Activated CD8-positive, alpha-beta memory T cell treated with anti-CD3 and anti-CD28 coated beads, Interleukin-2, amount 50 U/mL, for 4 hours (primary cell): ENCODE measurements around the gene MRPL43.
"Not testable (repeated sequence)": the region's sequence is repeated elsewhere in the genome, so short reads cannot be mapped to it uniquely, and the experiment has no call there.

Source experiments
- DNase-seq: peaks from one replicate; pipeline ENCODE4 v3.0.0-alpha.2; 2020

Gene MRPL43

GRCh38 chr10:100986952-100987684 is at the start of gene MRPL43, which contains the start of gene TWNK:
Gene MRPL43 (minus strand): TSS chr10:100987497. CDS start chr10:100987443, 54 bp downstream.
Gene TWNK (plus strand): TSS chr10:100987543. CDS start chr10:100988211, 668 bp downstream.
- DNase-seq, result peak; percentile 84

DNA sequence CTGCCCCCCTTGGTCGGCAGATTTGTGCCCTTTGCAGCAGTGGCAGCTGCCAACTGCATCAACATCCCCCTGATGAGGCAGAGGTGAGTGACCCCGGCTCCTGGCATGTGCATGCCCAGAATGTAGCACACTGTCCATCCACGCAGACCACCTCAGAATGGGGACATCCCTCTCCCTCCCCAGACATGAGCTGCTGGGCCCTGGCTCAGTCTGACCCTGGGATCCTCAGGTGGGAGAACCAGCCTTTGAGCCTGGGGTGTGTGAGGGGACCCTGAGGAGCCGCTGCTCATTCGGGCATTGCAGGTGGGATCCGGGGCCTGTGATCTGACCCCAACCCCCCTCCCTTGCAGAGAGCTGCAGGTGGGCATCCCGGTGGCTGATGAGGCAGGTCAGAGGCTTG is 49.4 kb upstream of the MRPL43 start:
- no peak for DNase-seq

DNA sequence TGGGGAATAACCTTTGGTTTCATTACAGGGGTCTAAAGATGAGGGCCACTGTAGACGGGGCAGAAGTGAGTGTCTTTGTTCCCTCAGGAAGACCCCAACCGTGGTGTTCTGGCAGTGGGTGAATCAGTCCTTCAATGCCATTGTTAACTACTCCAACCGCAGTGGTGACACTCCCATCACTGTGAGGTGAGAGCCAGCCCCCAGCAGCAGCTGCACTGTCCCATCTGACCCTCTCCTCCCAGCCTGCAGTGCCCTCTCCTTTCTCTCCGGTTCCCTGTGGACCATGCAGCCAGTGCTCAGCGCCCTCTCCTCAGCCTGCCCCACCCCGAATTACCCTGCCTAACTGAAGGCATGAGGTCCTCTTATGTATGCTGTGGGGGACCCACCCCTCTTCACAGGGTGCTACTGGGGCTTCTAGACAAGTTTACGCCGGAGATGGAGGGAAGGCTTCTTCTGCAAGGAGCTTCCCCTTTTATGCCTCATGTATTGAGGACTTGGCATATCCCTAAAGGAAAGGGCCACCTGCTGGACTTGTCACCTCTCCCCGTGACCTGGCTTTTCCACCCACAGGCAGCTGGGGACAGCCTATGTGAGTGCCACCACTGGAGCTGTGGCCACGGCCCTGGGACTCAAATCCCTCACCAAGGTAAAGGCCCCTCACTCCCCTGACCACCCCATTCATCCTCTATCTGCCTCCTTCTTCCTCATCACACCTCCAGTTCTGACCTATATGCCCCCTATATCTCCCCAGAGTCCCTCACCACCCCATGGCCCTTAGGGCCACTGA is 48.8 kb upstream of the MRPL43 start:
- no peak for DNase-seq

- DNase-seq, result no peak
Measured at GRCh38 chr10:101035314-101035713, 48.0 kb upstream of the MRPL43 start.

- DNase-seq, result not testable (repeated sequence)
Measured at GRCh38 chr10:101034404-101034803, 47.1 kb upstream of the MRPL43 start.

DNA sequence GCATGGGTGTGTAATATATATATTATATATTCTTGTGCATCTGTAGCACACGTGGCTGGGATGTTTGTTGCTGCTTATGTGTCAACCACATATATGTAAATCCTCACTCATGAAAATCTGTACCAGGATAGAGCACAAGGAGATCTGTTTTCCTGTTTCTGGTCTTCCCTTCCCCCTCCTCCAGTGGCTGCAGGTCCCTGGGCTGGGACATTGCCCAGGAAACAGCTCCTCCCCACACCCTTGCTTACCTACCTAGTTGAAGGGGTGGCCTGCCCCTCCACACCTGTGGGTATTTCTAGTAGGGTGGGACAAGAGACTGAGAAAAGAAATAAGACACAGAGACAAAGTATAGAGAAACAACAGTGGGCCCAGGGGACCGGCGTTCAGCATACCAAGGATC is 46.0 kb upstream of the MRPL43 start:
- no peak for DNase-seq

DNA sequence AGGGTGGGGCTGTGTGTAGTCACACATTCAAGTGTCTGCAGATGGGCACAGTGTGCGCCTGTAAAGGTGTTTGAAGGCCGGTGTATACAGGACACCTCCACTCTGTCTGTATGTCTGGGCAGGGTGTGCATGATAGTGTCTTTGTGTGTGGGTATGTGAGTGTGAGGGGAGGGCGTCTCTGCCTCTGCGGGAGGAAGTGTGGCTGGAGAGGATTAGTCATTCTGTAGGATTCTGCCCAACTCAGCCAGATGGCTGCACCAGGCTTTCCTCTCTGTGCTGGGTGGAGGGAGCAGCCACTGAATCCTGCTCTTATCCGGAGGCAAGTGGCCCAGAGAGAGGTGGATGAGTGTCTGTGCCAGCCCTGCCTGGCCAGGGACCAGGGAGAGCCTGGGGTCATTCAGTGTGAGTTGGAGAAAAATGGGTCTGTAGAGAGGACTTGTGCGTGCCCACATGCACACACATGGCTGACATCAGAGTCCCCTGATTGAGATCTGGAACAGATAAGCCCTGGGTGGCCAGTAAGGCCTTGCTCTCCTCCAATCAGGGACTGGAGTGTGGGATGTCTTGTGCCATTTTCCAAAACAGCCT is 45.4 kb upstream of the MRPL43 start:
- peak; percentile 62 for DNase-seq

- peak; percentile 74 for DNase-seq
Measured at GRCh38 chr10:101031796-101032636, 44.7 kb upstream of the MRPL43 start.

DNA sequence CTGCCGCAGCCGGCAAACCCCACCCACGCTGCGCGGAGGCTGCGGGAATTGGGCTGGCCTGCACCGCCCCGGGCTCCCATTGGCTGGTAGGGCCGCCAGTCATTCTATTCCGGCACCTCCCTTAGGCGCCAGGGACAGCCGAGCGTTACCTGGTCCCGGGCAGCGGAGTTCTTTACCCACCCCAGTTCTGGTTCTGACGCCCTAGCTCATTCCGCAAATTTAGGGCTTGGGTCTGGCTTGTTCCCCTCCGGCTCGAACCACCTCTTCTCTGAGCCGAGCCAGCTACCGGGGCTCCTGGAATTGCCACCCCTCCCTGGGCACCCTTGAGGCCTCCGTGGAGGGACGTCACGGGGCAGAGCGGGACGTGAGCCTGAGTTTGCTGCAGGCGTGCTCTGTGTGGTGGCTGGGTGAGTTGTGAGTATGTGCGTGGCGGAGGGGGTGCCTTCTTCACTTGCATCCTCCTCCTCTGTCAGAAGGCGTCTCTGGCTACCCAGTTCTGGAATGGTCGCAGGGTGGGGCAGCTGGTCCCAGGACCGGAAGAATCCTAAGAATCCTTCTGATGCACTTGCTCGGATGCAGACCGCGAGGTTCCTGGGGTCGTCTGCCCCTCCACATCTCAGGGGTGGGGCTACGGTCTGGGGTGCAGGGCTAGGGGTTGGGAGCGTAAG is 44.0 kb upstream of the MRPL43 start, which contains the start of the genes PDZD7 and SFXN3:
Gene PDZD7, minus strand, starts transcription at position 2 of the 668 bp plus-strand sequence. CDS start 910 bp downstream, outside the sequence.
Gene SFXN3, plus strand, starts transcription at position 107 of the 668 bp plus-strand sequence. CDS start 3,461 bp downstream, outside the sequence.
- peak; percentile 97 for DNase-seq

DNA sequence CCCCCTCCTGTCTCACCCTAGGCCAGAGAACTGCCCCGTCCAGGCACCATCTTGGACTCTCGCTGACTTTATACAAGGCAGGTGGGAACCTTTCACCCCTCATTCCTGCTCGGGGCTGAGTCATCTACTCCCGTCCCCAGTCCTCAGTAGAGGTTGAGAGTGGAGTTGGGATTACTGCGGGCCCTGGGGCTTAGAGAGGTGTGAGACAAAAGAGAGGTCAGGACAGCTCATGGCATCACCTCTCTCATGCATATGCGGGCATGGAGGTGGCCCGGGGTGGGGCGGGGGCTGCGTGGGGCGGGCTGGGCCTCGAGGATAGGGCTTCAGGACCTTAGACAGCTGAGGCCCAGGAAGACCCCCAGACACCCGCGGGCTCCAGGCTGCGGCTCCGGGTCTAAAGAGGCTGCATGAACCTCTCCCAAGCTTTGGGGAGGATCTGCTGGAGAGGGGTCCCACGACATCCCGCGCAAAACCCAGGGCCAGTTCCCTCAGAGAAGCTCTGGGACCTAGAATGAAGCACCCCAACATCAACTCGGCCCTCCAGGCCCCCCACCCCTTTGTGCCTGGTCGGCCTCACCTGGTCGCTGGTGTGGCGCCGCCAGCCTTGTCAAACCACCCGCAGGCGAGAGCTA is 43.3 kb upstream of the MRPL43 start:
- DNase-seq, result no peak

DNA sequence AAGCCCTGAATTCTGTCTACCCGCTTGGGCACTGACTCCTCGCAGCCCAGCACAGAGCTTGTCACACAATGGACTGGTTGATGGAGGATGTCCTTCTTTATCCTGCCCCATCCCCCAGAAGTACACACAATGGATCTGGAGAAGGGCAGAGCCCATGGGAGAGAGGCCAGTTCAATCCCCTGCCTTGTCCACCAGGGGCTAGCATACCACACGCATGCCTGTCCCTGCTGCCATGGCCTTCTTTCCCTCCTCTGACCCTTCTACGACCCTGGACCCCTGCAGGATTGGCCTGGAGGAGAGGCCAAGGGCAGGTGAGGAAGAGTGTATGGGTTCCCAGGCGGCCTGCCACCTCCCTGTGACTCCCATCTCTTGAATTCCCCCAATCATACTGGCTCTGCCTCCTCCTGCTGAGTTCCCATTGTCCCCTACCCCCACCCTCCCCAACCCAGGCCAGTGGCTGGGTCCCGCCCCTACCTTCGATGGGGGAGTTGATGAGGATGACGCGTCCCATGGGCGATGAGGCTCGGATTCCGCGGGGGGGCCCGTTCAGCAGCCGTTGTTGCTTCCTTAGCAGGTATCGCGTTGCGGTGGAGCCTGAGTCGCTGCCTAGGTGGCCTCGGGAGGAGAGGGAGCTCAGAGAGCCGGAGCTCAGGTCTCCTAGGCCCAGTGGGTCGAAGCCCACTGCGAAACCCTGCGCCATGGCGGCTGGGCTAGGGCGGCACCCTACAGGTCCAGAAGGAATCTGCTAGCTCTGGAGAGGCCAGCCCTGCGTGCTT is 42.4 kb upstream of the MRPL43 start:
- no peak for DNase-seq

DNA sequence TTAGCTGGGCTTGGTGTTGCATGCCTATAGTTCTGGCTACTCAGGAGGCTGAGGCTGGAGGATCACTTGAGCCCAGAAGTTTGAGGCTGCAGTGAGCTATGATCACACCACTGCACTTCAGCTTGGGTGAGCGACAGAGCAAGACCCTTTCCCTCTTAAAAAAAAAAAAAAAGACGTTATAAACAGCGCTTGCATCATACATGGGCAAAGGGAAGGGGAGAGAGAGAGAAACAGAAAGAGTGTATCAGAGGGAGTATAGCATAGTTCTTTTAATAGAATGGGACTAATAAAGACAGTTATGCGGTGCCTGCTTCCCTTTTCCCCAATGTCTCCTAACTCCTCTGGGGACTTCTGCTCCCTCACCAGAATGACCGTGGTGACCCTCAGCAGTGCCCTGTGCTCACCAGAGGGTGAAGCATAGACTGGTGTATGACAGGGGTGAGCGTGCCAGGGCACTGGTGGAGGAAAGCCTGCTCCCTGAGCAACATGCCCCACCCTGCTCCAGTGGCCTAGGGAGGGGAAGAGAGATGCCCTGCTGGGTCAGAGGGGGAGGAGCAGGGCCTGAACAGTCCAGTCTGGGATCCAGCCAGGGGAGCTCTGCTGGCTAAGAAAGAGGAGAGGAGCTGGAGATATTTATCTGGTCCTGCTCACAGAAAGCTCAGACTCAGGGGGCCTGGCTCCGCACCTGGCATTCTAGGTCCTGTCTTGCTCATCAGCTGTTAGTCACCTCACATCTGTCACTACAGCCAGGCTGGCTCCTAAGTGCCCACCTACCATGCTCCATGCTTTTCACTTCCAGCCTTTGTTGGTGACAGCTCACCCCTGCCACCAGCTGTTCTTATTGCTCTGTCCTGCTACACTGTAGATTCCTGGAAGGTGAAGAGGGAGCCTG is 41.4 kb upstream of the MRPL43 start:
- no peak for DNase-seq

DNA sequence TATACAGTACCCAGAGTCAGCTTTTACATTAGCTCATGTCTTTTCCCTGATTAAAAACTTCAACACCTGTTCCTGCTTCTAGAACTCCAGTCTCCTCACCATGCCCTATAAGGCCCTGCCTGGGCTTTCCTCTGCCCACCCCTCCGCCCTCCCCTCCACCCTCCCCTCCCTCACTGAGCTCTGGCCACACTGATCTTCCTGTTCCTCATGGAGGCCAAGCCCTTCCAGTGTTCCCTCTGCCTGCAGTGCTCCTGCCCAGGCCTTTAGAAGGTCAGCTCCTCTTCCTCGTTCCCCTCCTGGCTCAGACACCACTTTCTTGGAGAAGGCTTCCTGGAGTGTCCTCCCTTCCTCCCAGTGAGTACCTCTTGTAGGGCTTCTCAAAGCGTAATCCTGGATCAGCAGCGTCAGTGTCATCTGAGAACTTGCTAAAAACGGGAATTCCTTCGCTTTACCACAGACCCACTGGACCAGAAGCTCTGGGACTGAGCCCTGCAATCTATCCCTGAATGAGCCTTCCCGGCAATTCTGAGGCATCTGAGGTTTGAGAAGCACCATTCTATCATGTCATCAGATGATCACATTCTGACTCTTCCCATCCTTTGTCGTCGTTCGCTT is 39.9 kb upstream of the MRPL43 start:
- no peak for DNase-seq

- no peak for DNase-seq
Measured at GRCh38 chr10:101022967-101023705, 35.8 kb upstream of the MRPL43 start.

GRCh38 chr10:101021692-101022251 is 34.5 kb upstream of the MRPL43 start:
- no peak for DNase-seq

DNA sequence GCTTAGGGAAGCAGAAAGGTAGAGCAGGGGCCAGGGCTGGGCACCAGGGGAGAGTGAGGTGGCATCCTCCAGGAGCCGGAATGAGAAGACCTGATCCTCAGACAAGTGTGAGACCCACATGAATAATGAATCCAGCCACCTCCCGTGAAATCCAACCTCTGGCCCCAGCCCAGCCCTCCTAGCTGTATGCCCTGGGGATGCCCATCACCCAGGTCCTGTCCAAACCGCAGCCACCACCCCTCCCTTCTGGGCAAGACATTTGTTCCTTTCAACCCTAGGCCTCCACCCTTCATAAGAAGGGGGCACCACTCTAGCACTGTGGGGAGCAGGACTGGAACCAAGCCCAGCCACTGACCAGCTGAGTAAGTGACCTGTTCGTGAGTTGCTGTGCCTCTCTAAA is 33.9 kb upstream of the MRPL43 start:
- DNase-seq, result no peak

- no peak for DNase-seq
Measured at GRCh38 chr10:101020427-101021075, 33.3 kb upstream of the MRPL43 start.

GRCh38 chr10:101019440-101019703 is 32.1 kb upstream of the MRPL43 start:
- no peak for DNase-seq
